GM20000 (cell line): ENCODE data around the gene PRSS3.
"Not testable (repeated sequence)": the region's sequence is repeated elsewhere in the genome, so short reads cannot be mapped to it uniquely, and the experiment has no call there.

Source experiments
- DNase-seq: peaks from one replicate; pipeline ENCODE4 v3.0.0; 2012; ENCODE audit warnings: low spot score
- TF ChIP-seq, protein P1 (sequence below): IDR thresholded peaks from 2 replicates; pipeline ENCODE4 v1.5.1; 2012; ENCODE audit warnings: mild to moderate bottlenecking, control low read depth; ENCODE audit errors: extremely low read depth, missing control alignments

Gene PRSS3

DNA sequence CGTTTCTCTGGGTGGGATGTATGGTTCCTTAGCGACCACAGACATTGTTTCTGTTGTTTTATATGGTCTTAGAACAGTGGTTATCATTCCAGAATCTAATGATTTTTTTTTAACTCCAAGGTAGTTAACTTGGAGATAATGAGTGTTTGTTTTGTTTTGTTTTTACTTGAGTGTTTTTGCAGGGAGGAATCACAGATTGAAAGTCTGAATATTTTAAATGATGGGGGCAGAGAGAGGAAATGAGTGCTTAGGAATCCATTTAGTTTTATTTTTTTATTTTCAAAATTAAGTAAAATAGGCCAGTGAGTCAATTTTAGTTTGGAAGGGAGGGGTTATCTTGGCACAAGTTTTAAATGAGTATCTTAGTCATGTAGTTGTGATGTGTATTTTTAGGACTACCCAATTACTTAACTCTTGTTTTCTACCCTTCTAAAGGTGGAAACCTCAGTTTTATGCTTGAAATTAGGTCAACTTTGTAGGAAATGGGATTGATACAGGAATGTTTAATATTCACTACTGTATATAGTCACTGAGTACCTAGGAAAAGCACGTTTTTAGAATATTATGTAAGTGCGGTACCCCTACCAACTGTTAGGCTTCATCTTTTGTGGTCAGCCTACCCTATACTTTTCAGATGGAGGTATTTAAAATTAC lies 23.6 kb downstream of the PRSS3 start:
- DNase-seq = no peak
- TF ChIP-seq, protein P1, sequence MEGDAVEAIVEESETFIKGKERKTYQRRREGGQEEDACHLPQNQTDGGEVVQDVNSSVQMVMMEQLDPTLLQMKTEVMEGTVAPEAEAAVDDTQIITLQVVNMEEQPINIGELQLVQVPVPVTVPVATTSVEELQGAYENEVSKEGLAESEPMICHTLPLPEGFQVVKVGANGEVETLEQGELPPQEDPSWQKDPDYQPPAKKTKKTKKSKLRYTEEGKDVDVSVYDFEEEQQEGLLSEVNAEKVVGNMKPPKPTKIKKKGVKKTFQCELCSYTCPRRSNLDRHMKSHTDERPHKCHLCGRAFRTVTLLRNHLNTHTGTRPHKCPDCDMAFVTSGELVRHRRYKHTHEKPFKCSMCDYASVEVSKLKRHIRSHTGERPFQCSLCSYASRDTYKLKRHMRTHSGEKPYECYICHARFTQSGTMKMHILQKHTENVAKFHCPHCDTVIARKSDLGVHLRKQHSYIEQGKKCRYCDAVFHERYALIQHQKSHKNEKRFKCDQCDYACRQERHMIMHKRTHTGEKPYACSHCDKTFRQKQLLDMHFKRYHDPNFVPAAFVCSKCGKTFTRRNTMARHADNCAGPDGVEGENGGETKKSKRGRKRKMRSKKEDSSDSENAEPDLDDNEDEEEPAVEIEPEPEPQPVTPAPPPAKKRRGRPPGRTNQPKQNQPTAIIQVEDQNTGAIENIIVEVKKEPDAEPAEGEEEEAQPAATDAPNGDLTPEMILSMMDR = no peak

DNA sequence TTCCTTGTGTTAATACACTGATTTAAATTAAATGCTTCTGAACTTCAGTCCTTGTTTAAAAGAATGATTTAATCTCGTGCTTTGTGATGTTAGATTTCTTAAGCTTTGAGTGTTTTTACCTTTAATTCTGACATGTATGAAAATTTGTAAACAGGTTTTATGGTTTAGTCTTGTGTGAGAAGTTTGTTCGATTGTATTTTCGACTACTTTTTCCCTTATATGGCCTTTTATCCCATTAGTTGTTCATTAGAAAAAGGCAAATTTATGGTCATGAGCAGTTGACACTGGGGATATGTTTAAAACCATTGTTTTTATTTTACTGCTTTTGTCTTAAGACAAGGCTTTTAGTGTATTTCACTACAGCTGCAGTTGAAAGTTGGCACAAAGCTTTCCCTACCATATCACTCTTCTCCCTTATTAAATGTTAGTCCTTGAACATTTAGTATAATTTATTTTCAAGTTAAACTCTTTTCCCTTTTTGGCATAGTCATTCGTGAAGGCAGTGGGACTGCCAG lies 24.9 kb downstream of the PRSS3 start:
- DNase-seq = no peak
- TF ChIP-seq, protein P1 = no peak

- TF ChIP-seq, protein P1 = no peak
- DNase-seq = peak; percentile 36
Observed at GRCh38 chr9:33823801-33824200, 28.4 kb downstream of the PRSS3 start.

- DNase-seq = not testable (repeated sequence)
Observed at GRCh38 chr9:33827285-33827684, 31.9 kb downstream of the PRSS3 start.

- not testable (repeated sequence) for DNase-seq
Observed at GRCh38 chr9:33829641-33830230, 34.4 kb downstream of the PRSS3 start.

- TF ChIP-seq, protein P1 = no peak
- no peak for DNase-seq
Observed at GRCh38 chr9:33835625-33836260, 40.4 kb downstream of the PRSS3 start.

DNA sequence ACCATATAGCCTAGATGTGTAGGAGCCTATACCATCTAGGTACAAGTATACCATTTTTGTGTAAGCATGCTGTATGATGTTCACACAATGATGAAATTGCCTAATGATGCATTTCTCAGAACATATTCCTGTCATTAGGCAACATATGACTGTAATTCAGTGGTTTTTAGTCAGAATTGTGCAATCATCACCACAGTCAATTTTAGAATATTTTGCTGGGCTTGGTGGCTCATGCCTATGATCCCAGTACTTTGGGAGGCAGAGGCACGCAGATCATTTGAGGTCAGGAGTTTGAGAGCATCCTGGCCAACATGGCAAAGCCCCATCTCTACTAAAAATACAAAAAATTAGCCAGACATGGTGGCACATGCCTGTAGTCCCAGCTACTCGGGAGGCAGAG lies 40.9 kb downstream of the PRSS3 start:
- DNase-seq = not testable (repeated sequence)

- TF ChIP-seq, protein P1 = no peak
- DNase-seq = no peak
Observed at GRCh38 chr9:33837138-33837537, 41.8 kb downstream of the PRSS3 start.

DNA sequence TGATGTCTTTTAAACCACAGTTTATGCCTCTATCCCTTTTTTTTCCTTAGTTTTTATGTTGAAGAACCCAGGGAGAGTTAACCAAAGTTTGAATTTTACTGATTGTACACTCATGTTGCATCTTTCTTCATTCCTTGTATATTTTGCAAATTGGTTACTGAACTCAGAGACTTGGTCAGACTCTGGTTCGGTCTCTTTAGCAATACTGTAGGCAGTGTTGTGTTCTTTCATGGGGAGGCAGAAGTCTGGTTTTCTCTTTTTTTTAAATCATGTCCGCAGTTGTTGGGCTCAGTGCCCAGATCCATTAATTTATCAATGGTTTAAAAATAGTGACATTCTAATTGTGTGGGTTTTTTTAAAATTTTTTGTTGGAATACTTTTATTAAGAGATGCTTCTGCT lies 45.0 kb downstream of the PRSS3 start:
- DNase-seq = no peak
- TF ChIP-seq, protein P1 = no peak
